ENCODE results near the gene PLEKHA4. TPM values are rescaled to one million over a fixed set of nuclear protein-coding genes. Genes with fewer than 3 reads are reported as not detected.

Gene PLEKHA4
- total RNA-seq, 1 donor from 2014 or later, result 2.6 TPM

- no peak for DNase-seq
Measured at GRCh38 chr19:48826606-48827020, 41.8 kb downstream of the PLEKHA4 start.

GRCh38 chr19:48822514-48822913 lies 45.9 kb downstream of the PLEKHA4 start:
- DNase-seq, result no peak

- no peak for DNase-seq
Measured at GRCh38 chr19:48821633-48822032, 46.8 kb downstream of the PLEKHA4 start.

GRCh38 chr19:48819366-48819816 lies 49.0 kb downstream of the PLEKHA4 start:
- peak; percentile 33 for DNase-seq

- no peak for DNase-seq
Measured at GRCh38 chr19:48818234-48818820, 50.1 kb downstream of the PLEKHA4 start.

- no peak for DNase-seq
Measured at GRCh38 chr19:48817585-48818124, 50.8 kb downstream of the PLEKHA4 start.

GRCh38 chr19:48815870-48816501 lies 52.4 kb downstream of the PLEKHA4 start:
- peak; percentile 25 for DNase-seq

GRCh38 chr19:48814895-48815294 lies 53.5 kb downstream of the PLEKHA4 start:
- DNase-seq, result no peak

GRCh38 chr19:48813123-48813913 lies 55.1 kb downstream of the PLEKHA4 start:
- DNase-seq, result peak; percentile 25

GRCh38 chr19:48812094-48812929 lies 56.1 kb downstream of the PLEKHA4 start:
- DNase-seq, result peak; percentile 77

GRCh38 chr19:48810151-48810550 lies 58.3 kb downstream of the PLEKHA4 start:
- DNase-seq, result peak; percentile 33

GRCh38 chr19:48807590-48808308 lies 60.7 kb downstream of the PLEKHA4 start:
- no peak for DNase-seq

GRCh38 chr19:48806818-48807589 lies 61.4 kb downstream of the PLEKHA4 start:
- DNase-seq, result peak; percentile 62

- no peak for DNase-seq
Measured at GRCh38 chr19:48806518-48806817, 61.9 kb downstream of the PLEKHA4 start.

- DNase-seq, result no peak
Measured at GRCh38 chr19:48805452-48805851, 63.0 kb downstream of the PLEKHA4 start.

- DNase-seq, result no peak
Measured at GRCh38 chr19:48804496-48804895, 63.9 kb downstream of the PLEKHA4 start.

GRCh38 chr19:48802623-48803022 lies 65.8 kb downstream of the PLEKHA4 start:
- no peak for DNase-seq

- DNase-seq, result peak; percentile 17
Measured at GRCh38 chr19:48799358-48800300, 68.8 kb downstream of the PLEKHA4 start.

GRCh38 chr19:48798937-48799336 lies 69.5 kb downstream of the PLEKHA4 start:
- peak; percentile 28 for DNase-seq

GRCh38 chr19:48797103-48797502 lies 71.3 kb downstream of the PLEKHA4 start:
- no peak for DNase-seq

Data from dermis blood vessel endothelial cell (primary cell).